ENCODE results near the gene WDR31. TPM values are rescaled to one million over a fixed set of nuclear protein-coding genes. Genes with fewer than 3 reads are reported as not detected.

Gene WDR31
- total RNA-seq, 2 donors from 2014 or later, result 2.3 to 4.6 TPM

GRCh38 chr9:113267911-113268566 lies 72.0 kb downstream of the WDR31 start:
- H3K36me3 ChIP-seq, result peaks cover 55% of the 10 kb centered on the region
- no peaks in the 10 kb centered on the region for H3K9me3 ChIP-seq
- no peak overlapping the region for H3K4me3 ChIP-seq
- no peak for TF ChIP-seq CTCF (IDR thresholded peaks at IDR 0.05)
- H3K27ac ChIP-seq, result no peak overlapping the region
- no peaks in the 10 kb centered on the region for H3K4me1 ChIP-seq
- no peak for DNase-seq (ENCODE audit: low spot score)
- no peaks in the 10 kb centered on the region for H3K27me3 ChIP-seq

GRCh38 chr9:113266174-113266573 lies 73.9 kb downstream of the WDR31 start:
- Histone ChIP-seq H3K9me3 (no peaks in the 10 kb centered on the region), H3K36me3 (peaks cover 48% of the 10 kb centered on the region), H3K4me1 (no peaks in the 10 kb centered on the region), H3K4me3 (no peak overlapping the region), H3K27me3 (no peaks in the 10 kb centered on the region), H3K27ac (no peak overlapping the region)
- no peak for DNase-seq (ENCODE audit: low spot score)
- TF ChIP-seq CTCF (IDR thresholded peaks at IDR 0.05), result no peak

Other genes with a start within 250 kb of the WDR31 start
- 10 to 100 TPM in 1 of 2 donors, 1 to 10 TPM in 1; 9.5 to 19.5 TPM for gene SLC31A2, start 189.3 kb downstream of the WDR31 start, total RNA-seq
- gene FKBP15, start 119.0 kb downstream of the WDR31 start, total RNA-seq, result 10 to 100 TPM; 14.7 to 16.6 TPM
- gene SLC31A1, start 118.7 kb downstream of the WDR31 start, total RNA-seq, result 10 to 100 TPM; 10.0 to 11.1 TPM
- gene CDC26, start 64.7 kb downstream of the WDR31 start, total RNA-seq, result 10 to 100 TPM; 31.7 to 42.6 TPM
- gene PRPF4, start 64.6 kb downstream of the WDR31 start, total RNA-seq, result 10 to 100 TPM in 1 of 2 donors, 1 to 10 TPM in 1; 8.7 to 11.1 TPM
- not detected for gene RNF183, start 36.9 kb downstream of the WDR31 start, total RNA-seq
- gene BSPRY, start 9.3 kb upstream of the WDR31 start, total RNA-seq, result 1 to 10 TPM in 1 of 2 donors, under 1 TPM in 1; 0.48 to 3.8 TPM
- 10 to 100 TPM; 20.0 to 25.6 TPM for gene HDHD3, start 36.7 kb upstream of the WDR31 start, total RNA-seq
- gene ALAD, start 61.0 kb upstream of the WDR31 start, total RNA-seq, result 10 to 100 TPM; 16.2 to 17.8 TPM
- 10 to 100 TPM; 17.9 to 21.5 TPM for gene POLE3, start 70.4 kb upstream of the WDR31 start, total RNA-seq
- not detected for gene C9orf43, start 70.5 kb upstream of the WDR31 start, total RNA-seq
- gene RGS3, start 123.5 kb upstream of the WDR31 start, total RNA-seq, result 100 to 1,000 TPM; 112 to 184 TPM

Data from right atrium auricular region (tissue), 2 donors.